HG03135 (cell line): ENCODE measurements around the gene FIS1.
"Not testable (repeated sequence)": the region's sequence is repeated elsewhere in the genome, so short reads cannot be mapped to it uniquely, and the experiment has no call there.

ENCODE experiments used
- ATAC-seq: cut with Tn5 transposase; IDR thresholded peaks from one replicate; pipeline ENCODE4 v1.9.1; 2021; ENCODE audit warnings: mild to moderate bottlenecking, moderate library complexity; ENCODE audit not compliant: unreplicated experiment

Gene FIS1

GRCh38 chr7:101244375-101245146 lies at the start of gene FIS1:
FIS1 (minus strand) TSS chr7:101245081; CDS start chr7:101245004, 77 bp downstream.
- peak; percentile 88 for ATAC-seq

GRCh38 chr7:101294039-101294831 lies 49.4 kb upstream of the FIS1 start:
- ATAC-seq, result no peak

GRCh38 chr7:101293069-101294021 lies 48.5 kb upstream of the FIS1 start:
- not testable (repeated sequence) for ATAC-seq

GRCh38 chr7:101292566-101292965 lies 47.7 kb upstream of the FIS1 start:
- ATAC-seq, result not testable (repeated sequence)

GRCh38 chr7:101290186-101291037 lies 45.5 kb upstream of the FIS1 start:
- not testable (repeated sequence) for ATAC-seq

GRCh38 chr7:101289687-101290086 lies 44.8 kb upstream of the FIS1 start:
- peak; percentile 74 for ATAC-seq

- no peak for ATAC-seq
Measured at GRCh38 chr7:101288439-101288838, 43.6 kb upstream of the FIS1 start.

GRCh38 chr7:101287032-101287431 lies 42.2 kb upstream of the FIS1 start:
- no peak for ATAC-seq

GRCh38 chr7:101285880-101286279 lies 41.0 kb upstream of the FIS1 start:
- ATAC-seq, result not testable (repeated sequence)

- ATAC-seq, result no peak
Measured at GRCh38 chr7:101285171-101285570, 40.3 kb upstream of the FIS1 start.

- ATAC-seq, result not testable (repeated sequence)
Measured at GRCh38 chr7:101280912-101281311, 36.0 kb upstream of the FIS1 start.

- ATAC-seq, result no peak
Measured at GRCh38 chr7:101278461-101279292, 33.8 kb upstream of the FIS1 start.

GRCh38 chr7:101277155-101277554 lies 32.3 kb upstream of the FIS1 start:
- ATAC-seq, result no peak

- ATAC-seq, result no peak
Measured at GRCh38 chr7:101273206-101273605, 28.3 kb upstream of the FIS1 start.

- no peak for ATAC-seq
Measured at GRCh38 chr7:101271021-101271420, 26.1 kb upstream of the FIS1 start.

- no peak for ATAC-seq
Measured at GRCh38 chr7:101269664-101270063, 24.8 kb upstream of the FIS1 start.

- ATAC-seq, result no peak
Measured at GRCh38 chr7:101265622-101266516, 21.0 kb upstream of the FIS1 start.

GRCh38 chr7:101264102-101264706 lies 19.3 kb upstream of the FIS1 start:
- ATAC-seq, result not testable (repeated sequence)
